Epithelial cell of esophagus (primary cell): ENCODE measurements around the gene ME2.

ENCODE experiments used
- DNase-seq: peaks from one replicate; pipeline ENCODE4 v3.0.0; 2010; ENCODE audit warnings: low read depth
- H3K4me3 ChIP-seq: 2 replicates; pipeline ENCODE4 v1.5.1; 2011; ENCODE audit warnings: mild to moderate bottlenecking, low read length, control low read depth
- TF ChIP-seq, protein P1 (sequence below): IDR thresholded peaks from 2 replicates; pipeline ENCODE4 v1.5.1; 2011; ENCODE audit warnings: low read depth, mild to moderate bottlenecking, low read length, control low read depth, inconsistent platforms; ENCODE audit not compliant: insufficient read depth; ENCODE audit errors: missing control alignments

The ME2 gene

DNA sequence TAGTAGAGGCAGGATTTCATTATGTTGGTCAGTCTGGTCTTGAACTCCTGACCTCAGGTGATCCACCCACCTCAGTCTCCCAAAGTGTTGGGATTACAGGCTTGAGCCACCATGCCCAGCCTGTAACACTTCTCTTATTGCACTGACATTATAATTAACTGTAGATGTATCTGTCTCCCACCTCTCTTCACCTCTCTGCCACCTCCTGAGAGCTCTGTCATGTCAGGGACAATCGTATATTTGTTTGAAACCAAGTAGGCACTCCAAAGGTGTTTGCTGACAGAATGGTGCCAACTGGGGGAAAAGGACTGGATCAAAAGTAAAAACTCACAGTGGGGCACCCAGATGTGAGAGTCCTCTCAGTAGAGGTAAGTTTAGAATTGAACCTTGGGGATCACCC, 17.3 kb upstream of the ME2 start:
- TF ChIP-seq, protein P1, sequence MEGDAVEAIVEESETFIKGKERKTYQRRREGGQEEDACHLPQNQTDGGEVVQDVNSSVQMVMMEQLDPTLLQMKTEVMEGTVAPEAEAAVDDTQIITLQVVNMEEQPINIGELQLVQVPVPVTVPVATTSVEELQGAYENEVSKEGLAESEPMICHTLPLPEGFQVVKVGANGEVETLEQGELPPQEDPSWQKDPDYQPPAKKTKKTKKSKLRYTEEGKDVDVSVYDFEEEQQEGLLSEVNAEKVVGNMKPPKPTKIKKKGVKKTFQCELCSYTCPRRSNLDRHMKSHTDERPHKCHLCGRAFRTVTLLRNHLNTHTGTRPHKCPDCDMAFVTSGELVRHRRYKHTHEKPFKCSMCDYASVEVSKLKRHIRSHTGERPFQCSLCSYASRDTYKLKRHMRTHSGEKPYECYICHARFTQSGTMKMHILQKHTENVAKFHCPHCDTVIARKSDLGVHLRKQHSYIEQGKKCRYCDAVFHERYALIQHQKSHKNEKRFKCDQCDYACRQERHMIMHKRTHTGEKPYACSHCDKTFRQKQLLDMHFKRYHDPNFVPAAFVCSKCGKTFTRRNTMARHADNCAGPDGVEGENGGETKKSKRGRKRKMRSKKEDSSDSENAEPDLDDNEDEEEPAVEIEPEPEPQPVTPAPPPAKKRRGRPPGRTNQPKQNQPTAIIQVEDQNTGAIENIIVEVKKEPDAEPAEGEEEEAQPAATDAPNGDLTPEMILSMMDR: no peak
- H3K4me3 ChIP-seq: no peak overlapping the region
- DNase-seq: no peak

GRCh38 chr18:50862401-50862800, 16.5 kb upstream of the ME2 start:
- no peak for DNase-seq
- H3K4me3 ChIP-seq: no peak overlapping the region
- TF ChIP-seq, protein P1: no peak

DNA sequence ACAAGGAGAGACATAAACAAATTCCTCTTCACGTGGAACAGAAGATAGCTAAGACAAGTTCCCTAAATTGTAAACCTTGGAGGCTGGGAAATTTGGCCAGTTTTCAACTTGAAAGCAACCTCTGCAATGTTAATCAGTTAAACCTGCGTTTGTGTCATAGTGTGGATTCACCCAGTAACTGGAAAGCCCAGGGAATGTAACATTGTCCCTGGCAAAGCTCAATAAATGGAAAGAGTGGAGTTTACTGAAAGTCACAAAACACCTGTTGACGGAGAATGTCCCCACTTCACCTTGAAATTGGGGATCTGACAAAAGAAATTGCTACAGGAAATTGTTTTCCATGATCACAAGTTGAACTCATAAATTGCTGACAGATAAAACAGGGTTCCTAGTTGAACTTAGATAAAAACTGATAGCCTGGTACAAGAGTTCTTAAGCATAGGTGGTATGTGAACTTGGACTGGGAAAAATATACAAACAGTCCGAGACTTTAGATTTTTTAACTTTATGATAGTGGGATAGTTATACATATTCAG, 15.0 kb upstream of the ME2 start:
- DNase-seq: no peak
- TF ChIP-seq, protein P1: no peak

GRCh38 chr18:50866765-50867164, 12.2 kb upstream of the ME2 start:
- DNase-seq: no peak

More for the DNA sequence above, 15.0 kb upstream of the ME2 start:
- H3K4me3 ChIP-seq: no peak overlapping the region

DNA sequence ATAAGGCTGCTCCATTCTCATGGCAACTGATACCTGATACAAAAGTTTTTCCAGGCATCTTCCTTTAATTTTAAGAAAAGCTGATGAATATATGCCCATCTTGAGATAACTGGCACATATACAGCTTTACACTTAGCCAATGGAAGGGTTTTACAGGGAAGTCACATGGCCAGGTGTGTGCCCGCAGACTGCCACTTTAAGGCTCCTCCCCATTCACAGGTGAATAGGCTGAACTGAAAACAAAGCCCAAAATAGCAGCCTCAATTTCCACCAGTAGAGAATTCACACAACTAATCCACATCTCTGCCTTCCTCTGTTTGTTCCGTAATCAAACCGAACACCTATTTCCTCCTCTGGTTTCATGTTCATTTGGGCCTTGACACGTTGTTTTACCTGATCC, 9.8 kb upstream of the ME2 start:
- no peak overlapping the region for H3K4me3 ChIP-seq
- TF ChIP-seq, protein P1: no peak
- DNase-seq: no peak

More at GRCh38 chr18:50866765-50867164, 12.2 kb upstream of the ME2 start:
- no peak overlapping the region for H3K4me3 ChIP-seq
- TF ChIP-seq, protein P1: peak; percentile 14

GRCh38 chr18:50870138-50870845, 8.6 kb upstream of the ME2 start:
- TF ChIP-seq, protein P1: no peak
- DNase-seq: peak; percentile 99
- no peak overlapping the region for H3K4me3 ChIP-seq

DNA sequence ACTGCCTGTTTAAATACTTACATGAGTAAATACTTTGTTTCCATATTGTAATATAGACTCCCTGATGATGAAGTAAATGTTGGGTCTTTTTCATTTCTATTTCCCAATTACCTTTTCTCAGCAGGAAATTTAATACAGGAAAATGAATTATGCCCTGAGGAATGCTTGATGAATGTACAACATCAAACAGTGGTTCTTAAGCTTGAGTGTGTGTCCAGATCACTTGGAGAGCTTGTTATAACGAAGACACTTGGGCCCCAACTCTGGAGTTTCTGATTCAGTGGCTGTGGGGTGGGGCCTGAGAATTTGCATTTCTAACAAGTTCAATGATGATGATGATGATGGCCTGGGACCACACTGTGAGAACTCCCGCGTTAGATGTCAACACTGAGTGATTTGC, 7.1 kb upstream of the ME2 start:
- peak; percentile 80 for DNase-seq
- TF ChIP-seq, protein P1: no peak
- no peak overlapping the region for H3K4me3 ChIP-seq
